Natural killer cell (primary cell): ENCODE results near the gene CEP131. TPM values are rescaled to one million over a fixed set of nuclear protein-coding genes. Genes with fewer than 3 reads are reported as not detected.

Experiments
- ATAC-seq, 3 donors: fragments of 150-1000 bp in 2 of 3; fragments of 200-7000 bp in 1 of 3; cut with Tn5 transposase; 1 replicate in 1 of 3; 2 replicates in 2 of 3; pipeline ENCODE4 v1.10.0; 2021; ENCODE audit warnings: mild to moderate bottlenecking in 2 of 3, moderate library complexity in 2 of 3
- DNase-seq, 2 donors: peaks; one replicate each; pipeline versions ENCODE4 v3.0.0 to v3.0.0-alpha.2; 2013 to 2021; ENCODE audit warnings: mixed read lengths in 1 of 2
- H3K27ac ChIP-seq: one replicate; pipeline ENCODE4 v1.5.1; 2013; ENCODE audit warnings: mild to moderate bottlenecking, low read length
- H3K27me3 ChIP-seq: one replicate; pipeline ENCODE4 v1.6.1; 2013; ENCODE audit warnings: low read length; ENCODE audit not compliant: control insufficient read depth, insufficient read depth
- H3K36me3 ChIP-seq: one replicate; pipeline ENCODE4 v1.6.1; 2013; ENCODE audit warnings: low read length; ENCODE audit not compliant: control insufficient read depth, insufficient read depth
- H3K4me1 ChIP-seq: one replicate; pipeline ENCODE4 v1.6.1; 2013; ENCODE audit warnings: low read length; ENCODE audit not compliant: control insufficient read depth, insufficient read depth
- H3K4me3 ChIP-seq: one replicate; pipeline ENCODE4 v1.5.1; 2013; ENCODE audit warnings: low read length
- H3K9me3 ChIP-seq: one replicate; pipeline ENCODE4 v1.6.1; 2013; ENCODE audit warnings: low read length; ENCODE audit not compliant: control insufficient read depth, insufficient read depth
- H3K27ac Mint-ChIP-seq, 2 donors: one replicate each; pipeline ENCODE4 v1.8.0; 2022; ENCODE audit warnings: mild to moderate bottlenecking in 2 of 2, mixed read lengths in 2 of 2, moderate library complexity in 1 of 2
- H3K27me3 Mint-ChIP-seq, 2 donors: one replicate each; pipeline ENCODE4 v1.8.0; 2022; ENCODE audit warnings: low read depth in 2 of 2, mixed read lengths in 2 of 2
- H3K36me3 Mint-ChIP-seq: one replicate; pipeline ENCODE4 v1.8.0; 2022; ENCODE audit warnings: mixed read lengths
- H3K4me1 Mint-ChIP-seq, 2 donors: one replicate each; pipeline ENCODE4 v1.8.0; 2022; ENCODE audit warnings: mixed read lengths in 2 of 2
- H3K4me3 Mint-ChIP-seq: one replicate; pipeline ENCODE4 v1.8.0; 2022; ENCODE audit warnings: mild to moderate bottlenecking, moderate library complexity, mixed read lengths
- H3K9me3 Mint-ChIP-seq, 2 donors: one replicate each; pipeline ENCODE4 v1.8.0; 2022; ENCODE audit warnings: mixed read lengths in 2 of 2
- WGBS: methylation state at CpG from one replicate; pipeline ENCODE4 v1.1.7; 2013; ENCODE audit warnings: missing lambda C conversion rate; ENCODE audit not compliant: insufficient coverage; 5-methylcytosine and 5-hydroxymethylcytosine counted together
- intact Hi-C: fragments of 100-400 bp; cut with micrococcal nuclease; formaldehyde crosslinking; loops from one replicate; pipeline ENCODE4 v1.14.2; 2022
- total RNA-seq, 4 donors: library from RNA; stranded (reverse); fragments of 120-200 nt in 1 of 4; gene quantifications; one replicate each; pipeline versions ENCODE4 v1.2.3 to v1.2.4, GENCODE V29; 2013 to 2022
- TF ChIP-seq, protein P1 (sequence below): fragments of 200-600 bp; IDR thresholded peaks from one replicate; pipeline ENCODE4 v1.8.0; 2022; ENCODE audit warnings: antibody characterized with exemption

Gene CEP131
- total RNA-seq, 3 donors from 2014 or later (not counting 1 experiment from before 2014, with no cell fraction given), result 9.9 to 11.4 (median 10.0) TPM

DNA sequence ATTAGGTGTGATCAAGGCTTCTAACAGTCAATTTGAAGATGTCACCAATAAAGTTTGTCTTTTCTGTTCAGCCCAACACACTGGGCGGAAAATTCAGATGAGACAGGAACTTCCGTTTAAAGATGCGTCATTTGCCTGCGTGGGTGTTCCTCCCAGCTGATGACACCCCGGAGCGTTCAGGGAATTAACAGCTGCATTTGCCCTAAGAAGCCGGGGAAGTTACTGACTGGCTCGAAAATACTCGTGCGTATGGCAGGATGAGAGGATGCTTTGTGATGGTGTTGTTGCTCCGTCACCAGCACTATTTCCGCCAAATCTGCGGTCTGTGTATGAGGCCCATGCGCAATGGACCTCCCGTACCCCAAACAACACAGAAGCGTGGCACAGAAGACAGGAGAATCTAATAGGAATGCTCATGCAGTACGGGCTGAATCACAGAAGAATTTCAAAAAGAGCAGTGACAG is 69.4 kb downstream of the CEP131 start:
- H3K4me1 Mint-ChIP-seq, result peaks cover 8 to 22% of the 10 kb centered on the region in 2 donors
- ATAC-seq, result no peak
- H3K27ac ChIP-seq, result no peak overlapping the region
- H3K4me3 ChIP-seq, result no peak overlapping the region
- 92% methylated on average over 17 of the region's 17 CpGs for WGBS
- intact Hi-C loops, result no loop called here
- TF ChIP-seq, protein P1, sequence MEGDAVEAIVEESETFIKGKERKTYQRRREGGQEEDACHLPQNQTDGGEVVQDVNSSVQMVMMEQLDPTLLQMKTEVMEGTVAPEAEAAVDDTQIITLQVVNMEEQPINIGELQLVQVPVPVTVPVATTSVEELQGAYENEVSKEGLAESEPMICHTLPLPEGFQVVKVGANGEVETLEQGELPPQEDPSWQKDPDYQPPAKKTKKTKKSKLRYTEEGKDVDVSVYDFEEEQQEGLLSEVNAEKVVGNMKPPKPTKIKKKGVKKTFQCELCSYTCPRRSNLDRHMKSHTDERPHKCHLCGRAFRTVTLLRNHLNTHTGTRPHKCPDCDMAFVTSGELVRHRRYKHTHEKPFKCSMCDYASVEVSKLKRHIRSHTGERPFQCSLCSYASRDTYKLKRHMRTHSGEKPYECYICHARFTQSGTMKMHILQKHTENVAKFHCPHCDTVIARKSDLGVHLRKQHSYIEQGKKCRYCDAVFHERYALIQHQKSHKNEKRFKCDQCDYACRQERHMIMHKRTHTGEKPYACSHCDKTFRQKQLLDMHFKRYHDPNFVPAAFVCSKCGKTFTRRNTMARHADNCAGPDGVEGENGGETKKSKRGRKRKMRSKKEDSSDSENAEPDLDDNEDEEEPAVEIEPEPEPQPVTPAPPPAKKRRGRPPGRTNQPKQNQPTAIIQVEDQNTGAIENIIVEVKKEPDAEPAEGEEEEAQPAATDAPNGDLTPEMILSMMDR, result no peak
- H3K9me3 Mint-ChIP-seq, result no peaks in the 10 kb centered on the region
- no peak overlapping the region for H3K4me3 Mint-ChIP-seq
- H3K4me1 ChIP-seq, result peaks cover 23% of the 10 kb centered on the region
- no peaks in the 10 kb centered on the region for H3K36me3 Mint-ChIP-seq
- H3K27me3 ChIP-seq, result no peaks in the 10 kb centered on the region
- H3K27me3 Mint-ChIP-seq, result no peaks in the 10 kb centered on the region
- DNase-seq, result peak in 1 of 2 donors; percentile 40
- no peak overlapping the region for H3K27ac Mint-ChIP-seq
- H3K36me3 ChIP-seq, result no peaks in the 10 kb centered on the region
- H3K9me3 ChIP-seq, result no peaks in the 10 kb centered on the region

DNA sequence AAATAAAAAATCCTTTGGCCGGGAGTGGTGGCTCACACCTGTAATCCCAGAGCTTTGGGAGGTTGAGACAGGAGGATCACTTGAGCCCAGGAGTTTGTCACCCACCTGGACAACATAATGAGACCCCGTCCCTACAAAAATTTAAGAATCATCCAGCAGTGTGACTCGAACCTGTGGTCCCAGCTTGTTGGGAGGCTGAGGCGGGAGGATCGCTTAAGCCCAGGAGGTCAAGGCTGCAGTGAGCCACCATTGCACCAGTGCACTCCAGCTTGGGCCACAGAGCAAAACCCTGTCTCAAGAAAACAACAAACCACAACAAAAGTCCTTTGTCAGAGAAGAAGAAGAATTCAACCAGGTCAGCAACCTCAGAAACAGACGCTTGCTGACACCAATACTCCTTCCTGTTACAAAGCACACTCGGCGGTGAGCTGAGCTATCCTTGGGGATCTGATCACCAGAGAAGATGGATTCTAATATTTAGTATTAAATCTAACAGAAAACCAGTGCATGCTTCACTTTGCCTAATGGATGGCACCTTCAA is 70.4 kb downstream of the CEP131 start:
- no peaks in the 10 kb centered on the region for H3K9me3 ChIP-seq
- H3K4me1 ChIP-seq, result peaks cover 23% of the 10 kb centered on the region
- H3K36me3 ChIP-seq, result no peaks in the 10 kb centered on the region
- intact Hi-C loops, result no loop called here
- TF ChIP-seq, protein P1, result no peak
- no peaks in the 10 kb centered on the region for H3K27me3 ChIP-seq
- no peak for DNase-seq
- H3K9me3 Mint-ChIP-seq, result no peaks in the 10 kb centered on the region
- H3K4me3 Mint-ChIP-seq, result no peak overlapping the region
- no peak for ATAC-seq
- no peaks in the 10 kb centered on the region for H3K27me3 Mint-ChIP-seq
- WGBS, result 52% methylated on average over 6 of the region's 8 CpGs
- H3K4me1 Mint-ChIP-seq, result peaks cover 8 to 22% of the 10 kb centered on the region in 2 donors
- no peaks in the 10 kb centered on the region for H3K36me3 Mint-ChIP-seq
- no peak overlapping the region for H3K4me3 ChIP-seq
- no peak overlapping the region for H3K27ac ChIP-seq
- H3K27ac Mint-ChIP-seq, result no peak overlapping the region

DNA sequence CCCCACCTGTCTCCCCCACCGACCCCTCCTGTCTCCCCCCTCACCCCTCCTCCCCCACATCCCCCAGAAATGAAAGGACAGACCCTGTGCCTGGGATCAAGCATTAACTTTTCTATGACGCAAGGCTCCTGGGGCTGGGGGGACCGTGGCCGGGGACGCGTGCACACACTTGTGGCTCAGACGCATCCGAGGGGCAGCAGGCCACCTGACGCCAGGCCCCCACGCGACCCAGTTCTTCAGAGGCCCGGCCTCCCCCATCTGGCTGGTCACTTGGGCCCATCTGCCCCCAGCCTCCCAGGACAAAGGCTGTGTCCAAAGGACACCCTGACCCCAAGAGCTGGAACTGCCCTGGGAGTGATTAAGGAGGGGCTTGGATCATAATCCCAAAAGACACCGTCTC is 71.5 kb downstream of the CEP131 start:
- Mint-ChIP-seq H3K27me3 (no peaks in the 10 kb centered on the region), H3K4me1 (peaks cover 8 to 22% of the 10 kb centered on the region in 2 donors), H3K36me3 (no peaks in the 10 kb centered on the region), H3K4me3 (no peak overlapping the region), H3K27ac (no peak overlapping the region), H3K9me3 (no peaks in the 10 kb centered on the region)
- H3K4me3 ChIP-seq, result no peak overlapping the region
- H3K36me3 ChIP-seq, result no peaks in the 10 kb centered on the region
- H3K27ac ChIP-seq, result no peak overlapping the region
- DNase-seq, result no peak
- intact Hi-C loops, result no loop called here
- no peaks in the 10 kb centered on the region for H3K27me3 ChIP-seq
- peaks cover 23% of the 10 kb centered on the region for H3K4me1 ChIP-seq
- H3K9me3 ChIP-seq, result no peaks in the 10 kb centered on the region
- 89% methylated on average over 11 of the region's 13 CpGs for WGBS
- TF ChIP-seq, protein P1, result no peak
- ATAC-seq, result no peak
